HCT116 (cell line): ENCODE measurements around the gene BFSP1. TPM values are rescaled to one million over a fixed set of nuclear protein-coding genes. Genes with fewer than 3 reads are reported as not detected.

Source experiments
- ATAC-seq: fragments of 200-7000 bp; cut with Tn5 transposase; 2 replicates; pipeline ENCODE4 v1.9.1; 2020; ENCODE audit warnings: mild to moderate bottlenecking, moderate library complexity
- BruUV-seq: library from RNA; stranded (reverse); fragments of 400-500 nt; replicated peaks from 2 replicates; lab custom pipeline; 2021; lab: Mats Ljungman, UMichigan
- CTCF ChIA-PET: fragments of 300-600 bp; sonication (Branson Sonifier 250); formaldehyde crosslinking; loops from one replicate; lab custom pipeline; 2021; ENCODE audit warnings: antibody characterized with exemption; lab: Charles Lee
- POLR2A ChIA-PET: fragments of 300-600, 350-600 bp; sonication (Branson Sonifier 250); formaldehyde crosslinking; loops from one replicate; lab custom pipeline; 2021; ENCODE audit warnings: antibody characterized with exemption; lab: Charles Lee
- RAD21 ChIA-PET, 2 experiments: fragments of 300-600 bp; sonication (Branson Sonifier 250); formaldehyde crosslinking; loops; one replicate each; lab custom pipeline; 2023; ENCODE audit warnings: low total read pairs in 2 of 2; ENCODE audit not compliant: uncharacterized antibody in 2 of 2, unreplicated experiment in 2 of 2, low non-redundant PET in 1 of 2; lab: Charles Lee
- DNase-seq: peaks from one replicate; pipeline ENCODE4 v3.0.0-alpha.2; 2010; ENCODE audit warnings: low read depth, low spot score
- H2AFZ ChIP-seq: fragments of 200-600 bp; shearing (Covaris generic), sonication (generic); 2 replicates; pipeline ENCODE4 v1.6.1; 2017; ENCODE audit warnings: low read depth, mixed run types, mixed read lengths, antibody characterized with exemption, low read length; ENCODE audit not compliant: poor library complexity, severe bottlenecking
- H3K27ac ChIP-seq: 2 replicates; pipeline ENCODE4 v1.5.1; 2012; ENCODE audit warnings: low read depth, low read length
- H3K27me3 ChIP-seq: fragments of 200-600 bp; sonication (generic); 2 replicates; pipeline ENCODE4 v1.6.1; 2016; ENCODE audit warnings: mixed run types, low read length, mixed read lengths; ENCODE audit not compliant: insufficient read depth
- H3K36me3 ChIP-seq, 2 experiments: fragments of 200-500 bp in 1 of 2; fragments of 200-600 bp in 1 of 2; sonication (Bioruptor generic) in 1 of 2; sonication (generic) in 1 of 2; 2 replicates each; pipeline versions ENCODE4 v1.5.1 to v1.6.1; 2014 to 2016; ENCODE audit warnings: low read length in 2 of 2, inconsistent platforms in 1 of 2, mixed read lengths in 1 of 2, mixed run types in 1 of 2; ENCODE audit not compliant: insufficient read depth in 2 of 2, control insufficient read depth in 1 of 2
- H3K4me1 ChIP-seq, 2 experiments: fragments of 200-600 bp in 1 of 2; sonication (generic) in 1 of 2; 2 replicates each; pipeline versions ENCODE4 v1.5.1 to v1.6.1; 2012 to 2017; ENCODE audit warnings: low read length in 2 of 2, inconsistent platforms in 1 of 2, mild to moderate bottlenecking in 1 of 2, mixed read lengths in 1 of 2, mixed run types in 1 of 2, moderate library complexity in 1 of 2; ENCODE audit not compliant: insufficient read depth in 2 of 2, control insufficient read depth in 1 of 2
- H3K4me2 ChIP-seq: fragments of 200-600 bp; sonication (generic); 2 replicates; pipeline ENCODE4 v1.6.1; 2017; ENCODE audit warnings: mixed run types, low read length, mixed read lengths
- H3K4me3 ChIP-seq, 2 experiments: fragments of 200-600 bp in 1 of 2; sonication (generic) in 1 of 2; replicated peaks in 1 of 2; 2 replicates each; pipeline ENCODE4 v1.5.1; 2011 to 2016; ENCODE audit warnings: low read length in 2 of 2, control low read depth in 1 of 2, low read depth in 1 of 2, mild to moderate bottlenecking in 1 of 2, mixed read lengths in 1 of 2, mixed run types in 1 of 2
- H3K79me2 ChIP-seq: fragments of 200-600 bp; sonication (generic); 2 replicates; pipeline ENCODE4 v1.6.1; 2017; ENCODE audit warnings: mild to moderate bottlenecking, mixed run types, low read length, moderate library complexity, mixed read lengths; ENCODE audit not compliant: insufficient read depth
- H3K9ac ChIP-seq: fragments of 200-600 bp; sonication (generic); 2 replicates; pipeline ENCODE4 v1.6.1; 2016; ENCODE audit warnings: low read length, mixed read lengths
- H3K9me2 ChIP-seq: fragments of 200-600 bp; sonication (generic), shearing (Covaris generic); 2 replicates; pipeline ENCODE4 v1.6.1; 2017; ENCODE audit warnings: mixed run types, mild to moderate bottlenecking, moderate library complexity; ENCODE audit not compliant: insufficient read depth
- H3K9me3 ChIP-seq, 2 experiments: fragments of 200-500 bp in 1 of 2; fragments of 200-600 bp in 1 of 2; sonication (Bioruptor generic) in 1 of 2; sonication (generic) in 1 of 2; 2 replicates each; pipeline ENCODE4 v1.6.1; 2014 to 2017; ENCODE audit warnings: low read length in 2 of 2, mixed read lengths in 2 of 2, inconsistent platforms in 1 of 2, low read depth in 1 of 2, mild to moderate bottlenecking in 1 of 2, mixed run types in 1 of 2, moderate library complexity in 1 of 2; ENCODE audit not compliant: control insufficient read depth in 1 of 2, insufficient read depth in 1 of 2
- H4K20me1 ChIP-seq: fragments of 200-600 bp; sonication (generic), shearing (Covaris generic); 2 replicates; pipeline ENCODE4 v1.6.1; 2017; ENCODE audit warnings: mixed run types, mild to moderate bottlenecking, moderate library complexity; ENCODE audit not compliant: insufficient read depth
- CEBPB ChIP-seq: IDR thresholded peaks from 2 replicates; pipeline ENCODE4 v1.6.1; 2012; ENCODE audit warnings: low read depth
- EGR1 ChIP-seq: IDR thresholded peaks from 2 replicates; pipeline ENCODE4 v1.6.1; 2012; ENCODE audit warnings: low read depth
- ELF1 ChIP-seq: IDR thresholded peaks from 2 replicates; pipeline ENCODE4 v1.6.1; 2012; ENCODE audit warnings: low read depth, borderline replicate concordance
- EZH2 ChIP-seq: fragments of 200-600 bp; sonication (generic); IDR thresholded peaks from 2 replicates; pipeline ENCODE4 v1.6.1; 2017; ENCODE audit warnings: antibody characterized with exemption, mixed run types
- EZH2phosphoT487 ChIP-seq: fragments of 200-600 bp; IDR thresholded peaks from 2 replicates; pipeline ENCODE4 v1.6.1; 2018; ENCODE audit warnings: antibody characterized with exemption, borderline replicate concordance
- POLR2AphosphoS5 ChIP-seq: IDR thresholded peaks from 2 replicates; pipeline ENCODE4 v1.6.1; 2011; ENCODE audit warnings: mild to moderate bottlenecking, low read depth, low read length, moderate library complexity
- RAD21 ChIP-seq: IDR thresholded peaks from 2 replicates; pipeline ENCODE4 v1.6.1; 2012; ENCODE audit warnings: low read depth, mild to moderate bottlenecking
- SP1 ChIP-seq: IDR thresholded peaks from 2 replicates; pipeline ENCODE4 v1.6.1; 2012; ENCODE audit warnings: low read depth
- SRF ChIP-seq: IDR thresholded peaks from 2 replicates; pipeline ENCODE4 v1.6.1; 2012; ENCODE audit warnings: low read depth
- YY1 ChIP-seq: IDR thresholded peaks from 2 replicates; pipeline ENCODE4 v1.6.1; 2011; ENCODE audit warnings: low read length, low read depth, moderate library complexity, mild to moderate bottlenecking; ENCODE audit not compliant: insufficient replicate concordance; ENCODE audit errors: extremely low read depth
- ZNF274 ChIP-seq: fragments of 200-500 bp; sonication (Bioruptor generic); IDR thresholded peaks from 2 replicates; pipeline ENCODE4 v1.6.1; 2014; ENCODE audit warnings: mild to moderate bottlenecking, low read depth, low read length, inconsistent platforms
- intact Hi-C: fragments of 100-400 bp; cut with micrococcal nuclease; formaldehyde crosslinking; loops from 2 replicates; pipeline ENCODE4 v1.10.0; 2022
- total RNA-seq: library from RNA; stranded (reverse); gene quantifications from one replicate; pipeline ENCODE4 v1.2.1, GENCODE V29; 2021; ENCODE audit not compliant: unreplicated experiment
- TF ChIP-seq, protein P1 (sequence below), 3 experiments: fragments of 200-600 bp in 1 of 3; sonication (generic) in 1 of 3; IDR thresholded peaks in 2 of 3; conservative IDR thresholded peaks in 1 of 3; 2 replicates each; pipeline ENCODE4 v1.5.1; 2012 to 2017; ENCODE audit warnings: low read depth in 2 of 3, low read length in 2 of 3, antibody characterized with exemption in 1 of 3, borderline replicate concordance in 1 of 3, control low read depth in 1 of 3, mild to moderate bottlenecking in 1 of 3, mixed read lengths in 1 of 3, mixed run types in 1 of 3, moderate library complexity in 1 of 3; ENCODE audit not compliant: insufficient read depth in 1 of 3
- TF ChIP-seq, protein P2 (sequence below): IDR thresholded peaks from 2 replicates; pipeline ENCODE4 v1.6.1; 2012
- TF ChIP-seq, protein P3 (sequence below): IDR thresholded peaks from 2 replicates; pipeline ENCODE4 v1.6.1; 2011; ENCODE audit warnings: mild to moderate bottlenecking, low read length, moderate library complexity; ENCODE audit not compliant: insufficient replicate concordance; ENCODE audit errors: extremely low read depth
- TF ChIP-seq, protein P4 (sequence below): IDR thresholded peaks from 2 replicates; pipeline ENCODE4 v1.6.1; 2012; ENCODE audit warnings: low read depth
- TF ChIP-seq, protein P5 (sequence below): IDR thresholded peaks from 2 replicates; pipeline ENCODE4 v1.6.1; 2012

BFSP1 gene
- total RNA-seq, 1 experiment from 2014 or later: 8.8 TPM

DNA sequence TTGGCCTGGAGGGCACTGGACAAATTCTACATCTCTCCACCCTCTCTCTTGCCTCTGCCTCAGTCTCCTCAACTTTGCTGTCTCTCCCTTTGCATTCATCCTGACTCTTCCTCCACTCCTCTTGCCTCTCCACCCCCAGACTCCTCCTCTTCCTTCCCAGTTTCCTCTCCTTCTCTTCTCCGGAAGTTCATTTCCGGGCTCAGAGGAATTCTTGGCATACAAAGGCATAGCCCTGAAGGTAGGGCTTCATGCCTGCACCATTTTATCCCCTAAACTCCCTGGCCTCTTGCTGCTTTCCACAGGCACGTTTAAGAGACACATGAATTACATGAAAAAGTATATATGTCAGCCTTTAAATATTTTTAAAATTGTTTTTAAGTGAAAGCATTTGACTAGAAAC lies 10.6 kb downstream of the BFSP1 start (continued):
- TF ChIP-seq, protein P1, sequence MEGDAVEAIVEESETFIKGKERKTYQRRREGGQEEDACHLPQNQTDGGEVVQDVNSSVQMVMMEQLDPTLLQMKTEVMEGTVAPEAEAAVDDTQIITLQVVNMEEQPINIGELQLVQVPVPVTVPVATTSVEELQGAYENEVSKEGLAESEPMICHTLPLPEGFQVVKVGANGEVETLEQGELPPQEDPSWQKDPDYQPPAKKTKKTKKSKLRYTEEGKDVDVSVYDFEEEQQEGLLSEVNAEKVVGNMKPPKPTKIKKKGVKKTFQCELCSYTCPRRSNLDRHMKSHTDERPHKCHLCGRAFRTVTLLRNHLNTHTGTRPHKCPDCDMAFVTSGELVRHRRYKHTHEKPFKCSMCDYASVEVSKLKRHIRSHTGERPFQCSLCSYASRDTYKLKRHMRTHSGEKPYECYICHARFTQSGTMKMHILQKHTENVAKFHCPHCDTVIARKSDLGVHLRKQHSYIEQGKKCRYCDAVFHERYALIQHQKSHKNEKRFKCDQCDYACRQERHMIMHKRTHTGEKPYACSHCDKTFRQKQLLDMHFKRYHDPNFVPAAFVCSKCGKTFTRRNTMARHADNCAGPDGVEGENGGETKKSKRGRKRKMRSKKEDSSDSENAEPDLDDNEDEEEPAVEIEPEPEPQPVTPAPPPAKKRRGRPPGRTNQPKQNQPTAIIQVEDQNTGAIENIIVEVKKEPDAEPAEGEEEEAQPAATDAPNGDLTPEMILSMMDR (IDR thresholded peaks at IDR 0.05 in 2 of 3, conservative IDR thresholded peaks at IDR 0.05 in 1 of 3; ENCODE audit: borderline replicate concordance in 1 of 3, insufficient read depth in 1 of 3, low read depth in 2 of 3, low read length in 2 of 3): no peak
- TF ChIP-seq, protein P2, sequence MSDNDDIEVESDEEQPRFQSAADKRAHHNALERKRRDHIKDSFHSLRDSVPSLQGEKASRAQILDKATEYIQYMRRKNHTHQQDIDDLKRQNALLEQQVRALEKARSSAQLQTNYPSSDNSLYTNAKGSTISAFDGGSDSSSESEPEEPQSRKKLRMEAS: no peak
- TF ChIP-seq POLR2AphosphoS5: peak; percentile 33; the same call in 1 of the 2 replicates
- TF ChIP-seq SP1: no peak
- TF ChIP-seq, all 23 proteins: peak for 3

DNA sequence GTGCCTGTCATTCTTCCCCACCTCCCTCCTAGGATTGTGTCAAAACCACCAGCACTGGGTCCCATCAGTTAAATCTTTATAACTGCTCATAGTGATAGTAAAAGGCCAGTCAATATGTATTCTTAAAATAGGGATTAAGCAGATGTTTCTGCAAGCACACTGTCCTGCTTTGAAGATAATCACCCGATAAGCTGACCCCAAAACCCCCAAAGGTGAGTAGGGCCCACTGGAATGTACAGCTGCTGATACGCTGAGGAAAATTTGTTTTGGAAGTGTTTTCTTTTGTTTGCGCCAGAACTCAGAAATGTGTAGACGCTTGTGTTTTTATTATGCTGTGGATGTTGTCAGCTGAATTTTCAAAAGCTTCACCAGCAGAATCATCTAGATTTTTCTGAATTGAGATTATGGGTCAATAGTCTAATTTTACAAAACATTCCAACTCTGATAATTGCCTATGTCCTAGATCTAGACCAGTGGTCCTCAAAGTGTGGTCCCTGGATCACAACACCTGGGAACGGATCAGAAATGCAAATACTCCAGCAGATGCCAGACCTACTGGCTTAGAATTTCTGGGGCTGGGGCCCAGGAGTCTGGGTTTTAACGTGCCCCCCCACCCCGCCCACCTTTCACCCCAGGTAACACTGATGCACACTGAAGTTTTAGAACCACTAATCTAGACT lies 11.4 kb downstream of the BFSP1 start:
- Histone ChIP-seq H3K9me3 (no peaks in the 10 kb centered on the region), H3K9me2 (no peaks in the 10 kb centered on the region), H3K4me1 (peaks cover 6 to 12% of the 10 kb centered on the region in 2 experiments), H3K36me3 (no peaks in the 10 kb centered on the region), H2AFZ (no peak overlapping the region), H3K4me2 (peak overlapping the region; percentile 43; the same call in 1 of the 2 replicates), H3K79me2 (no peaks in the 10 kb centered on the region), H3K27ac (no peak overlapping the region), H4K20me1 (no peaks in the 10 kb centered on the region), H3K27me3 (no peaks in the 10 kb centered on the region), H3K9ac (no peak overlapping the region), H3K4me3 (no peak overlapping the region)
- ChIA-PET RAD21 (no interaction called here), POLR2A (no interaction called here), CTCF (no interaction called here)
- intact Hi-C loops: no loop called here
- BruUV-seq: no TSS peak
- ATAC-seq: no peak
- DNase-seq: no peak
- TF ChIP-seq YY1: no peak
- TF ChIP-seq RAD21: no peak
- no peak for TF ChIP-seq ZNF274
- no peak for TF ChIP-seq EGR1
- TF ChIP-seq EZH2: no peak
- TF ChIP-seq EZH2phosphoT487: no peak
- TF ChIP-seq, protein P3, sequence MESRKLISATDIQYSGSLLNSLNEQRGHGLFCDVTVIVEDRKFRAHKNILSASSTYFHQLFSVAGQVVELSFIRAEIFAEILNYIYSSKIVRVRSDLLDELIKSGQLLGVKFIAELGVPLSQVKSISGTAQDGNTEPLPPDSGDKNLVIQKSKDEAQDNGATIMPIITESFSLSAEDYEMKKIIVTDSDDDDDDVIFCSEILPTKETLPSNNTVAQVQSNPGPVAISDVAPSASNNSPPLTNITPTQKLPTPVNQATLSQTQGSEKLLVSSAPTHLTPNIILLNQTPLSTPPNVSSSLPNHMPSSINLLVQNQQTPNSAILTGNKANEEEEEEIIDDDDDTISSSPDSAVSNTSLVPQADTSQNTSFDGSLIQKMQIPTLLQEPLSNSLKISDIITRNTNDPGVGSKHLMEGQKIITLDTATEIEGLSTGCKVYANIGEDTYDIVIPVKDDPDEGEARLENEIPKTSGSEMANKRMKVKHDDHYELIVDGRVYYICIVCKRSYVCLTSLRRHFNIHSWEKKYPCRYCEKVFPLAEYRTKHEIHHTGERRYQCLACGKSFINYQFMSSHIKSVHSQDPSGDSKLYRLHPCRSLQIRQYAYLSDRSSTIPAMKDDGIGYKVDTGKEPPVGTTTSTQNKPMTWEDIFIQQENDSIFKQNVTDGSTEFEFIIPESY: no peak
- TF ChIP-seq CEBPB: no peak
- TF ChIP-seq SRF: no peak
- TF ChIP-seq, protein P2: no peak
- no peak for TF ChIP-seq ELF1
- TF ChIP-seq, protein P4, sequence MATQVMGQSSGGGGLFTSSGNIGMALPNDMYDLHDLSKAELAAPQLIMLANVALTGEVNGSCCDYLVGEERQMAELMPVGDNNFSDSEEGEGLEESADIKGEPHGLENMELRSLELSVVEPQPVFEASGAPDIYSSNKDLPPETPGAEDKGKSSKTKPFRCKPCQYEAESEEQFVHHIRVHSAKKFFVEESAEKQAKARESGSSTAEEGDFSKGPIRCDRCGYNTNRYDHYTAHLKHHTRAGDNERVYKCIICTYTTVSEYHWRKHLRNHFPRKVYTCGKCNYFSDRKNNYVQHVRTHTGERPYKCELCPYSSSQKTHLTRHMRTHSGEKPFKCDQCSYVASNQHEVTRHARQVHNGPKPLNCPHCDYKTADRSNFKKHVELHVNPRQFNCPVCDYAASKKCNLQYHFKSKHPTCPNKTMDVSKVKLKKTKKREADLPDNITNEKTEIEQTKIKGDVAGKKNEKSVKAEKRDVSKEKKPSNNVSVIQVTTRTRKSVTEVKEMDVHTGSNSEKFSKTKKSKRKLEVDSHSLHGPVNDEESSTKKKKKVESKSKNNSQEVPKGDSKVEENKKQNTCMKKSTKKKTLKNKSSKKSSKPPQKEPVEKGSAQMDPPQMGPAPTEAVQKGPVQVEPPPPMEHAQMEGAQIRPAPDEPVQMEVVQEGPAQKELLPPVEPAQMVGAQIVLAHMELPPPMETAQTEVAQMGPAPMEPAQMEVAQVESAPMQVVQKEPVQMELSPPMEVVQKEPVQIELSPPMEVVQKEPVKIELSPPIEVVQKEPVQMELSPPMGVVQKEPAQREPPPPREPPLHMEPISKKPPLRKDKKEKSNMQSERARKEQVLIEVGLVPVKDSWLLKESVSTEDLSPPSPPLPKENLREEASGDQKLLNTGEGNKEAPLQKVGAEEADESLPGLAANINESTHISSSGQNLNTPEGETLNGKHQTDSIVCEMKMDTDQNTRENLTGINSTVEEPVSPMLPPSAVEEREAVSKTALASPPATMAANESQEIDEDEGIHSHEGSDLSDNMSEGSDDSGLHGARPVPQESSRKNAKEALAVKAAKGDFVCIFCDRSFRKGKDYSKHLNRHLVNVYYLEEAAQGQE: no peak
- TF ChIP-seq, protein P5, sequence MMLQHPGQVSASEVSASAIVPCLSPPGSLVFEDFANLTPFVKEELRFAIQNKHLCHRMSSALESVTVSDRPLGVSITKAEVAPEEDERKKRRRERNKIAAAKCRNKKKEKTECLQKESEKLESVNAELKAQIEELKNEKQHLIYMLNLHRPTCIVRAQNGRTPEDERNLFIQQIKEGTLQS: no peak
